WI38 (cell line): Measurements from ENCODE around the gene LRRC71.

Experiments
- H3K4me3 ChIP-seq: 2 replicates; pipeline ENCODE4 v1.5.1; 2011; ENCODE audit warnings: low read depth, mild to moderate bottlenecking, control low read depth, low read length
- TF ChIP-seq, protein P1 (sequence below): IDR thresholded peaks from 2 replicates; pipeline ENCODE4 v1.5.1; 2012; ENCODE audit warnings: low read depth, mild to moderate bottlenecking, control low read depth, low read length

LRRC71 gene

DNA sequence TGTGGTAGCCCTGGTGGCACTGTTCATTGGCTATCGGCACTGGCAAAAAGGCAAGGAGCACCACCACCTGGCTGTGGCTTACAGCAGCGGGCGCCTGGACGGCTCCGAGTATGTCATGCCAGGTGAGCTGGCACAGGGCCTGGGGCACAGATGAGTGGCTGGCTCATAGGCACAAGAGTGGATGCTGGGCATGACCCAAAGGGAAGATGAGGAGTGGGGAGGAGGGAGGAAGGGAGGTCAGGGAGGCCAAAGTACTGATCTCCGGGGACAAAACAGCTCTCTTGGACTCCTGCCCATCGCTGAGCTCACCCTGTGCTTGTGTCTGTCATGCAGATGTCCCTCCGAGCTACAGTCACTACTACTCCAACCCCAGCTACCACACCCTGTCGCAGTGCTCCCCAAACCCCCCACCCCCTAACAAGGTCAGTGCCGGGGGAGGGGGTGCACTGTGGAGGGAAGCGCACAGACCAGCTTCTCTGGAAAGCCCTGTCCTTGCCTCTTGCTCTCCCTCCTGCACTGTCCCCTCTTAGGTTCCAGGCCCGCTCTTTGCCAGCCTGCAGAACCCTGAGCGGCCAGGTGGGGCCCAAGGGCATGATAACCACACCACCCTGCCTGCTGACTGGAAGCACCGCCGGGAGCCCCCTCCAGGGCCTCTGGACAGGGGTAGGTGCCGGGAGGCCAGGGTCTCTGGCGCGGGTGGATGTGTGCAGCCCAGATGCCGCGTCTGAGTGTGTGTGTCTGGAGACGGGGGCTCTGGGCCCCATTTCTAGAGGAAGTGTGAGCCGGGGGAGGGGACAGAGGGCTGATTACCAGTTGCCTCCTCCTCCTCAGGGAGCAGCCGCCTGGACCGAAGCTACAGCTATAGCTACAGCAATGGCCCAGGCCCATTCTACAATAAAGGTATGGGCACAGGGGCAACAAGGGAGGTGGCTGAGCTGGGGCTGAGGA lies 7.3 kb upstream of the LRRC71 start:
- TF ChIP-seq, protein P1, sequence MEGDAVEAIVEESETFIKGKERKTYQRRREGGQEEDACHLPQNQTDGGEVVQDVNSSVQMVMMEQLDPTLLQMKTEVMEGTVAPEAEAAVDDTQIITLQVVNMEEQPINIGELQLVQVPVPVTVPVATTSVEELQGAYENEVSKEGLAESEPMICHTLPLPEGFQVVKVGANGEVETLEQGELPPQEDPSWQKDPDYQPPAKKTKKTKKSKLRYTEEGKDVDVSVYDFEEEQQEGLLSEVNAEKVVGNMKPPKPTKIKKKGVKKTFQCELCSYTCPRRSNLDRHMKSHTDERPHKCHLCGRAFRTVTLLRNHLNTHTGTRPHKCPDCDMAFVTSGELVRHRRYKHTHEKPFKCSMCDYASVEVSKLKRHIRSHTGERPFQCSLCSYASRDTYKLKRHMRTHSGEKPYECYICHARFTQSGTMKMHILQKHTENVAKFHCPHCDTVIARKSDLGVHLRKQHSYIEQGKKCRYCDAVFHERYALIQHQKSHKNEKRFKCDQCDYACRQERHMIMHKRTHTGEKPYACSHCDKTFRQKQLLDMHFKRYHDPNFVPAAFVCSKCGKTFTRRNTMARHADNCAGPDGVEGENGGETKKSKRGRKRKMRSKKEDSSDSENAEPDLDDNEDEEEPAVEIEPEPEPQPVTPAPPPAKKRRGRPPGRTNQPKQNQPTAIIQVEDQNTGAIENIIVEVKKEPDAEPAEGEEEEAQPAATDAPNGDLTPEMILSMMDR, result no peak
- no peak overlapping the region for H3K4me3 ChIP-seq

DNA sequence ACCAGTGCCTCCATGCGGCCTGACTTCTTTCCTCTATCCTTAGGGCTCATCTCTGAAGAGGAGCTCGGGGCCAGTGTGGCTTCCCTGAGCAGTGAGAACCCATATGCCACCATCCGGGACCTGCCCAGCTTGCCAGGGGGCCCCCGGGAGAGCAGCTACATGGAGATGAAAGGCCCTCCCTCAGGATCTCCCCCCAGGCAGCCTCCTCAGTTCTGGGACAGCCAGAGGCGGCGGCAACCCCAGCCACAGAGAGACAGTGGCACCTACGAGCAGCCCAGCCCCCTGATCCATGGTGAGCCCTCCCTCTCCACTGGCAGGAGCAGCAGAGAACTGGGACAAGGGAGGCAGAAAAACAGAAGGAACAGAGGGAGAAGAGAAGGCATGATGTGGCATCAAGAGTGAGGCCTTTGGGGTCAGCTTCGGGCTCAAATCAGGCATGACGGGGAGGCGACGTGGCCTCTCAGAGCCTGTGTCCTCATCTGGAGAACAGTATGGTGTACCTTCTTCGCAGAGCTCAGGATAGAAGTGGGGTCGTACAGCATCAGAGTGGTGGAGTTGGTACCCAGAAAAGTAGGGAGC lies 6.5 kb upstream of the LRRC71 start:
- TF ChIP-seq, protein P1, result no peak
- H3K4me3 ChIP-seq, result no peak overlapping the region

GRCh38 chr1:156914440-156914856 lies 6.0 kb upstream of the LRRC71 start:
- TF ChIP-seq, protein P1, result no peak
- H3K4me3 ChIP-seq, result no peak overlapping the region

DNA sequence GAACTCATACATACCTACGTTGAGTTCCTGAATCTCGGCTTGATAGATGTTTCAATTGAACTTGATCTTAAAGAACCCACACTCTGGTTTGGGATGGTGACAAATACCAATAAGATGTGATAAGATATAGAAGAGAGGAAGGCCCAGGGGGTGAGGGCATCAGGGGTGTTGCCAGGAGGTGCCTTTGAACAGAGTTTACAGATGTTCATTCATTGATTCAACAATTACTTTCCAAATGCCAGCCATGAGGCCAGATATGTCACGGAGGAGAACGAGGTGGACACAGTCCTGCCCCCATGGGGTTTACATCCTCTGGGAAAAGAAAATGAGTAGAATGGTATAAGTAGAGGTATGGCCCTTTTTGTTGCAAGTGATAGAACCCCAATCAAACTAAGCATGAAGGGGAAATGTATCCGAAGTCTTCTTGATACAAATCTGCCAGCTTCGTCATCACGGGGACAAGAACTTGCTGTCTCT lies 659 bp downstream of the LRRC71 start:
- TF ChIP-seq, protein P1, result no peak
- no peak overlapping the region for H3K4me3 ChIP-seq

DNA sequence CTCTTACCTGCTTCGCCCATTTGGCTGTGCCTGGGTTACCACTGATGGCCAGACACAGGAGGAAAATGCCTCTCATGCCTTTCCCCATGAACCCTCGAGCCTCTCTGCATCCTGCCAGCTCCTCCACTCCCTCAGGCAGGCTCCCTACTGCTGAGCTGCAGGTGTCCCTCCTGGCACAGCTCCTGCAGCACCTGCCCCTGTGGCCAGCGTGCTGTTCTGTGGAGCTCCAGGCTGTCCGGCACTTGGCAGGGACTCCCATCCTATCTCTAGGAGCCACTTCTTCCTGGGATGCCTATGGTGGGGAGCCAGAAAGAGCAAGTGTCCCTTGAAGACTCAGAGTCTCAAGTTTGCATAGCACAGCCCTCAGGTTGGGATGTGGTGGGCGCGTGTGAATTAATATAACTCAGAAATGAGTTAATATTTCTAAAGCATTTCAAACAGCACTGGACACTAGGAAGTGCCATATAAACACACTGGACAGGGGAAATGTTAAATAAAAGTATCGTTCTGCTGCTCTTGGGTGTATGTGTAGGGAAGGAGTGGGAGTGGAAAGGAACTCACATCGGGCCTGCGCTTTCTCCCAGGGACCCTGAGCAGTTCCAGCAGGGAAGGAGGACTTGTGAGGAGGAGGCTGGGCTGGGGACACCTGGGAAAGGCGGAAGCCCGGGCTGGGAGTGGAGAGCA lies 2.7 kb downstream of the LRRC71 start:
- TF ChIP-seq, protein P1, result no peak
- no peak overlapping the region for H3K4me3 ChIP-seq

DNA sequence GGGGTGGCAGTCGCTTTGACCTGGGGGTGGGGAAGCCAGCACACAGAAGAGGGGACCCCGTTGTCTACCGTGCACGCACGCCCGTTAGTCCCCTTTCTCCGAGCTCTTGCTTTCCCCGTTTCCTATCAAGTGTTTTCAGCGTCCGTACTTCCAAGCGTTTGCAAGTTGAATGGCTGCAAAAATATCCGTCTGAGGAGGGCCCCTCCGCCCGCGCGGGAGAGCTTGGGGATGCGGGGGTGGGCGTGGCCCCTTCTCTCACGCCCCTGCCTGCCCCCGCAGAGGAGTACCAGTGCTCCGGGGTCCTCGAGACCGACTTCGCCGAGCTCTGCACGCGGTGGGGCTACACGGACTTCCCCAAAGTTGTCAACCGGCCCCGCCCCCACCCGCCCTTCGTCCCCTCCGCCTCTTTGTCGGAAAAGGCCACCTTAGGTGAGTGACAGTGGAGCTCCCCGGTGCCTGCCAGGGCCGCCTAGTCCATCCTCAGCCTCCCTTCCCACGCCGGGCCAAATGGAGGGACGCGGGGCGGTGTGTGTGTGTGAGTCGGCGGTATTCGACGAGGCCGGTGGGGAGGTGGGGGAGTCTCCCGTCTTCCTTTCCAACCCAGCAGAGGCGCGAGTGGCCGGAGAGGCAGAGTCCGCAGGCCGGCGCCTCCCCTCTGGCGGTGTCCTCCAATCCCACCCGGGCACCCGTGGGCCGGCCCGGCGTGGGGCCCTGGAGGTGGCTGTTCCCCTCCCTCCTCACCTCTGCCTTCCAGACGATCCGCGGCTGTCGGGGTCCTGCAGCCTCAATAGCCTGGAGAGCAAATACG lies 3.4 kb downstream of the LRRC71 start:
- TF ChIP-seq, protein P1, result no peak
- no peak overlapping the region for H3K4me3 ChIP-seq
